HG03520 (cell line): ENCODE data around the gene TECTA.

Experiments
- ATAC-seq: cut with Tn5 transposase; IDR thresholded peaks from one replicate; pipeline ENCODE4 v1.9.1; 2021; ENCODE audit warnings: mild to moderate bottlenecking, moderate library complexity; ENCODE audit not compliant: unreplicated experiment

The TECTA gene

GRCh38 chr11:121129362-121130340, 28.6 kb downstream of the TECTA start:
- no peak for ATAC-seq

GRCh38 chr11:121131656-121132055, 30.6 kb downstream of the TECTA start:
- no peak for ATAC-seq

- no peak for ATAC-seq
These were observed 31.4 kb downstream of the TECTA start for GRCh38 chr11:121132211-121132976.

- ATAC-seq, result no peak
These were observed 33.8 kb downstream of the TECTA start for GRCh38 chr11:121134741-121135312.

GRCh38 chr11:121137005-121137404, 36.0 kb downstream of the TECTA start:
- no peak for ATAC-seq

GRCh38 chr11:121138259-121138658, 37.2 kb downstream of the TECTA start:
- ATAC-seq, result no peak

GRCh38 chr11:121140369-121140768, 39.3 kb downstream of the TECTA start:
- no peak for ATAC-seq

GRCh38 chr11:121141066-121141465, 40.0 kb downstream of the TECTA start:
- ATAC-seq, result no peak

GRCh38 chr11:121143921-121144320, 42.9 kb downstream of the TECTA start:
- no peak for ATAC-seq

GRCh38 chr11:121144723-121145122, 43.7 kb downstream of the TECTA start:
- ATAC-seq, result no peak

GRCh38 chr11:121145826-121146225, 44.8 kb downstream of the TECTA start:
- ATAC-seq, result no peak

GRCh38 chr11:121149116-121149515, 48.1 kb downstream of the TECTA start:
- ATAC-seq, result no peak

GRCh38 chr11:121151207-121151688, 50.2 kb downstream of the TECTA start:
- no peak for ATAC-seq

- no peak for ATAC-seq
These were observed 51.7 kb downstream of the TECTA start for GRCh38 chr11:121152764-121153163.

GRCh38 chr11:121153472-121153871, 52.4 kb downstream of the TECTA start:
- ATAC-seq, result no peak

- ATAC-seq, result no peak
These were observed 53.7 kb downstream of the TECTA start for GRCh38 chr11:121154486-121155314.

- no peak for ATAC-seq
These were observed 56.7 kb downstream of the TECTA start for GRCh38 chr11:121157756-121158155.

GRCh38 chr11:121159741-121160140, 58.7 kb downstream of the TECTA start:
- ATAC-seq, result no peak

GRCh38 chr11:121161349-121161917, 60.4 kb downstream of the TECTA start:
- ATAC-seq, result no peak

GRCh38 chr11:121163658-121164308, 62.7 kb downstream of the TECTA start:
- ATAC-seq, result no peak
